Aorta (tissue), 5 donors: ENCODE data around the gene IL1RAP. TPM values are rescaled to one million over a fixed set of nuclear protein-coding genes. Genes with fewer than 3 reads are reported as not detected.

Experiments
- ATAC-seq: fragments of 200-7000 bp; cut with Tn5 transposase; one replicate; pipeline ENCODE4 v1.9.1; 2022; ENCODE audit warnings: moderate library complexity; ENCODE audit not compliant: low FRiP score
- DNase-seq, 2 donors: peaks; one replicate each; pipeline ENCODE4 v3.0.0-alpha.2; 2020
- H3K27ac ChIP-seq, 2 donors: one replicate each; pipeline ENCODE4 v1.5.1; 2013; ENCODE audit warnings: low read length in 2 of 2, mild to moderate bottlenecking in 2 of 2, moderate library complexity in 2 of 2, control low read depth in 1 of 2, inconsistent platforms in 1 of 2, low read depth in 1 of 2
- H3K27me3 ChIP-seq, 2 donors: one replicate each; pipeline ENCODE4 v1.6.1; 2013; ENCODE audit warnings: control low read depth in 1 of 2, low read length in 1 of 2, mild to moderate bottlenecking in 1 of 2, moderate library complexity in 1 of 2; ENCODE audit not compliant: insufficient read depth in 2 of 2, control insufficient read depth in 1 of 2
- H3K36me3 ChIP-seq, 2 donors: one replicate each; pipeline ENCODE4 v1.6.1; 2013; ENCODE audit warnings: control low read depth in 1 of 2, low read length in 1 of 2, mild to moderate bottlenecking in 1 of 2; ENCODE audit not compliant: insufficient read depth in 2 of 2, control insufficient read depth in 1 of 2
- H3K4me1 ChIP-seq, 2 donors: one replicate each; pipeline ENCODE4 v1.6.1; 2013; ENCODE audit warnings: low read length in 2 of 2, control low read depth in 1 of 2, mild to moderate bottlenecking in 1 of 2, moderate library complexity in 1 of 2; ENCODE audit not compliant: insufficient read depth in 2 of 2, control insufficient read depth in 1 of 2
- H3K4me3 ChIP-seq, 2 donors: one replicate each; pipeline ENCODE4 v1.5.1; 2013; ENCODE audit warnings: low read length in 2 of 2, control low read depth in 1 of 2, mild to moderate bottlenecking in 1 of 2
- H3K9me3 ChIP-seq: one replicate; pipeline ENCODE4 v1.6.1; 2013; ENCODE audit warnings: mild to moderate bottlenecking, low read length; ENCODE audit not compliant: control insufficient read depth
- WGBS, 2 donors: extraction: QIAGEN DNeasy Blood & Tissue Kit; methylation state at CpG; one replicate each; pipeline ENCODE4 v1.1.7; 2013; 5-methylcytosine and 5-hydroxymethylcytosine counted together
- intact Hi-C, 2 donors: fragments of 100-400 bp; cut with DNase I; formaldehyde crosslinking; loops; one replicate each; pipeline versions ENCODE4 v1.14.2 to v1.15.0; 2022
- polyA plus RNA-seq, 2 donors: library from polyadenylated mRNA; stranded (reverse); fragments of 200-250 nt; gene quantifications; one replicate each; pipeline ENCODE4 v1.2.3, GENCODE V29; 2013
- total RNA-seq, 2 donors: library from RNA; stranded (reverse); fragmentation: NEBNext Ultra II Directional; extraction: Animal tissue kit (Norgen Biotek cat#: 25700); gene quantifications; one replicate each; pipeline ENCODE4 v1.2.1, GENCODE V29; 2021
- donor health status: healthy with polysubstance abuse.
- donor health status: Bipolar disorder and iron deficiency.
- donor health status: DM: no; HTN: no; CAD: no.
- donor health status: DM: no; HTN: no; CAD: no.
- donor health status: DM: yes; HTN: yes; CAD: no.

Gene IL1RAP
- total and polyA plus RNA-seq, 4 donors: 2.5 to 19.1 (median 10.0) TPM

DNA sequence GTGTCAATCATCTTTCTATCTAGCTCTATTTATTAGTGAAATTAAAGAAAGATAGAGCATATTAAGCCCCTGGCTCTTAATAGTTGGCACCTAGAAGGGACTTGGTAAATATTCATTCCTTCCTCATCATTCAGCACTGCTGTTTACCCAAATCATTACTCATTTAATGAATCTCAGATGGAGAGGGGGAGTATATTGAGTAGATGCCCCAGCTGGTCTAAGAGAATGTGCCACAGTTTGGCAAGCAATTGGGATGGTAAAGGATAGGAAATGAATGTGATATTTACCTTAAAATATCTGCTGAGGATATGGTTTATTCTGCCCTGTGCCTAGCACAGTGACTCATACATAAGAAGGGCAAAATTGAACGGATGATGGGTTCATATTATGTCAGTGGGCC is 6.0 kb downstream of the IL1RAP start:
- Histone ChIP-seq H3K27ac (no peak overlapping the region), H3K4me3 (no peak overlapping the region), H3K9me3 (no peaks in the 10 kb centered on the region), H3K4me1 (no peaks in the 10 kb centered on the region), H3K36me3 (no peaks in the 10 kb centered on the region), H3K27me3 (no peaks in the 10 kb centered on the region)
- no peak for DNase-seq
- intact Hi-C loops: no loop called here
- 53 to 100% methylated on average over 1 of the region's 1 CpG for WGBS, 2 donors
- ATAC-seq: no peak

- Histone ChIP-seq H3K9me3 (no peaks in the 10 kb centered on the region), H3K4me3 (no peak overlapping the region), H3K27ac (no peak overlapping the region), H3K27me3 (no peaks in the 10 kb centered on the region), H3K4me1 (no peaks in the 10 kb centered on the region), H3K36me3 (no peaks in the 10 kb centered on the region)
- ATAC-seq (no peak), DNase-seq (no peak)
- WGBS, 2 donors: 92 to 95% methylated on average over 3 of the region's 3 CpGs
- intact Hi-C loops: no loop called here
Observed at GRCh38 chr3:190521998-190522397, 8.1 kb downstream of the IL1RAP start.

DNA sequence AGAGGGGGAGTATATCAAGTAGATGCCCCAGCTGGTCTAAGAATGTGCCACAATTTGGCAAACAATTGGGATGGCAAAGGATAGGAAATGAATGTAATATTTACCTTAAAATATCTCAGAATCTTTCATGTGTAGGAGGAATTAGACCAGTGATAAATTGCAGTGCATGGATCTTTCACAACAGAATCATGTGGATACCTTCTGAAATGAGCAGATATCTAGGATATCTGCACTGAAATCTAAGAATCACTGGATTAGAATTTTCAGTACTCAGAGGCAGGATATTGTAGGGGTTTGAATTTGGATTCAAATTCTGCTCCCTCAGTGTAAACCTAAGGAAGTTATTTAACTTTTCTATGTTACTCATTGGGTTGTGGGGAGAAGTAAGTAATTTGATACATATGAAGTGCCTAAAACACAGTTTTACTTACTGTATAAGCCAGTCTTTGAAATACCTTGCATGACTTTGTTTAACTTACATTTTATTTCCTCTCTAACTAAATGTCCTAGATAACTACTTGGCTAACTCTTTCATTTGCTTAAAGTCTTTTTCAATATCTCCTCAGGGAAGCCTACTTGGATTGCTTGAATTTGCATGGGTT is 8.8 kb downstream of the IL1RAP start:
- DNase-seq (no peak), ATAC-seq (no peak)
- Histone ChIP-seq H3K36me3 (no peaks in the 10 kb centered on the region), H3K4me1 (no peaks in the 10 kb centered on the region), H3K9me3 (no peaks in the 10 kb centered on the region), H3K4me3 (no peak overlapping the region), H3K27me3 (no peaks in the 10 kb centered on the region), H3K27ac (no peak overlapping the region)
- intact Hi-C loops: no loop called here

- no peaks in the 10 kb centered on the region for H3K9me3 ChIP-seq
Observed at GRCh38 chr3:190524942-190525341, 11.1 kb downstream of the IL1RAP start.

DNA sequence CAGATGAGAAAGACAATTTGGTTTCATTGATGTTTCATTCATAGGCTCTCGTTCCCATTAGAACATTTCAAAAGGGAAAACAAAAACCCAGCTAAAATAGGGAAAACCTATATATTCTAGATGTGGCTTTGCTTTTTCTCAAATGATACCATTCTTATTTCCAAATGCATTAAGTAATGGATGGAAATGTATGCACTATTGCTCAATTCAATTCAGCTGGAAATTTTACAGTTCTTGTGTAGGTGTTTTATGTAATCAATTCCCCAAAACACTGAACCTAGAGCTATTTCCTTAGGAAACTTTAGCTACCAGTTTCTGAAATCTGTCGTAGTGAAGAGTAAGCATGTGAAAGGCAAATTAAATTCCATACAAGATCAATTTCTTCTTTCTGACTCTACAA is 11.7 kb downstream of the IL1RAP start:
- intact Hi-C loops: no loop called here
- DNase-seq (no peak), ATAC-seq (no peak)
- Histone ChIP-seq H3K4me3 (no peak overlapping the region), H3K9me3 (no peaks in the 10 kb centered on the region), H3K27me3 (no peaks in the 10 kb centered on the region), H3K27ac (no peak overlapping the region), H3K36me3 (no peaks in the 10 kb centered on the region), H3K4me1 (no peaks in the 10 kb centered on the region)
- 95 to 99% methylated on average over 2 of the region's 2 CpGs for WGBS, 2 donors

More at GRCh38 chr3:190524942-190525341, 11.1 kb downstream of the IL1RAP start:
- no peak overlapping the region for H3K27ac ChIP-seq
- H3K27me3 ChIP-seq: no peaks in the 10 kb centered on the region
- no peak for ATAC-seq
- no peaks in the 10 kb centered on the region for H3K36me3 ChIP-seq
- DNase-seq: no peak
- no peak overlapping the region for H3K4me3 ChIP-seq
- 94 to 96% methylated on average over 1 of the region's 1 CpG for WGBS, 2 donors
- H3K4me1 ChIP-seq: no peaks in the 10 kb centered on the region
- intact Hi-C loops: no loop called here

DNA sequence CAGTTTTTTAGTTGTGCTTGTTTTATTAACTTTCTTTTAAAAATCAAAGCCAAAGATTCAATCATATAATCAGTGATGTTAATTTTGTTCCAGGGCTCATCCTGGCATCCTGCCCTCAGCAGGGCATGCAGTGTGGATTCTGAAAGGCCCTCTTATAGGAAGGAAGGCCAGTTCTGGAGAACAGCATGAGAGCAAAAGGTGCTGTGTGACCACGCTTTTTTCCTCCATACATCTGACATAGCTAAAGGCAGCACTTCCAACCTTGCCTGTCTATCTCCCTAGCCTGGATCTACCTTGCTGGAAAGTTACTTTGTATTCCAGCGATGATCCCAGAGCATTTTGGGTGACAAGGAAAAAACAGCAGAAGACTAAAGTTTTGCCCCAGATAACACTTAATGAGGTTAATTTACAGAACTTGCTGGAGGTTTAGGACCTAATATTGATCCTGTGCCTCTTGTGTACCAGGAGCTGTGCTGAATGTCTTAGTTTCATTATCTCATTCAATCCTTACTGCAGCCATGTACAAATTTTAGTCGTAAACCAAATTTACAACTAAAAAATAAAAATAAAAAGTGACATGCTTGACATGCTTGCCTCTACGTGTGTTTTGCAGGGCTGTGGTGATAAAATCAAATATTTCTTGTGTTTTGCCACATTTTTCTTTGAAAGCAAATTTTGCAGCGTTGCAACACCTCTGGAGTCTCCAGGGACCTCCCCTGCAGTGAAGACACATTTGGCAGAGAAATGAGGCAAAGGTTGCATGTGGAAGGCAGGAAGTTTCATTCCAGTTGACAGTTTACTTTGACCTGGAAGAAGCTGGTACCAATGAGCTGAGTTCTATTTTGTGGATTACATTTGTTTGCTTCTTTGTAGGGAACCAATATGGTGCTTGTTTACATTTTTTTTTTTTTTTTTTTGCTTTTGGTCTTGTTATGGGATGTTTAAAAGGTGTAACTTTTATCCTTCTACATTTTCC is 13.2 kb downstream of the IL1RAP start:
- Histone ChIP-seq H3K27ac (no peak overlapping the region), H3K4me1 (no peaks in the 10 kb centered on the region), H3K9me3 (no peaks in the 10 kb centered on the region), H3K36me3 (no peaks in the 10 kb centered on the region), H3K27me3 (no peaks in the 10 kb centered on the region), H3K4me3 (no peak overlapping the region)
- ATAC-seq (no peak), DNase-seq (no peak)
- 81 to 84% methylated on average over 5 of the region's 5 CpGs for WGBS, 2 donors
- intact Hi-C loops: no loop called here

GRCh38 chr3:190528706-190529105 is 14.8 kb downstream of the IL1RAP start:
- H3K4me1 ChIP-seq: no peaks in the 10 kb centered on the region
- DNase-seq (no peak), ATAC-seq (no peak)
- 81 to 88% methylated on average over 3 of the region's 3 CpGs for WGBS, 2 donors
- no peak overlapping the region for H3K27ac ChIP-seq
- H3K4me3 ChIP-seq: no peak overlapping the region
- H3K36me3 ChIP-seq: no peaks in the 10 kb centered on the region
- no peaks in the 10 kb centered on the region for H3K27me3 ChIP-seq
- H3K9me3 ChIP-seq: no peaks in the 10 kb centered on the region
- intact Hi-C loops: no loop called here

- H3K27me3 ChIP-seq: no peaks in the 10 kb centered on the region
- no peak overlapping the region for H3K27ac ChIP-seq
- intact Hi-C loops: no loop called here
- no peaks in the 10 kb centered on the region for H3K36me3 ChIP-seq
- WGBS, 2 donors: 89 to 92% methylated on average over 3 of the region's 3 CpGs
- H3K4me3 ChIP-seq: no peak overlapping the region
- H3K9me3 ChIP-seq: no peaks in the 10 kb centered on the region
- no peak for DNase-seq
- peaks cover 0 to 2% of the 10 kb centered on the region in 2 donors for H3K4me1 ChIP-seq
- ATAC-seq: no peak
Observed at GRCh38 chr3:190531406-190531805, 17.5 kb downstream of the IL1RAP start.
